GM19372 (cell line): ENCODE measurements around the gene USP9X.
"Not testable (repeated sequence)": the region's sequence is repeated elsewhere in the genome, so short reads cannot be mapped to it uniquely, and the experiment has no call there.

ENCODE experiments used
- ATAC-seq: cut with Tn5 transposase; IDR thresholded peaks from one replicate; pipeline ENCODE4 v1.9.1; 2021; ENCODE audit warnings: mild to moderate bottlenecking, low read depth, moderate library complexity; ENCODE audit not compliant: unreplicated experiment

USP9X gene

GRCh38 chrX:41118156-41118555, 32.9 kb downstream of the USP9X start:
- no peak for ATAC-seq

- no peak for ATAC-seq
Measured at GRCh38 chrX:41119803-41120202, 34.6 kb downstream of the USP9X start.

GRCh38 chrX:41121766-41122165, 36.5 kb downstream of the USP9X start:
- ATAC-seq = no peak

- ATAC-seq = no peak
Measured at GRCh38 chrX:41122664-41123257, 37.5 kb downstream of the USP9X start.

- ATAC-seq = no peak
Measured at GRCh38 chrX:41127477-41128192, 42.4 kb downstream of the USP9X start.

GRCh38 chrX:41128955-41129354, 43.7 kb downstream of the USP9X start:
- ATAC-seq = no peak

- ATAC-seq = no peak
Measured at GRCh38 chrX:41131766-41132165, 46.5 kb downstream of the USP9X start.

- no peak for ATAC-seq
Measured at GRCh38 chrX:41133551-41133950, 48.3 kb downstream of the USP9X start.

- ATAC-seq = no peak
Measured at GRCh38 chrX:41137589-41137988, 52.3 kb downstream of the USP9X start.

- no peak for ATAC-seq
Measured at GRCh38 chrX:41142130-41142910, 57.1 kb downstream of the USP9X start.

GRCh38 chrX:41144873-41145272, 59.6 kb downstream of the USP9X start:
- ATAC-seq = no peak

- ATAC-seq = no peak
Measured at GRCh38 chrX:41145920-41146608, 60.8 kb downstream of the USP9X start.

- ATAC-seq = no peak
Measured at GRCh38 chrX:41148553-41148952, 63.3 kb downstream of the USP9X start.

GRCh38 chrX:41150043-41150442, 64.8 kb downstream of the USP9X start:
- ATAC-seq = no peak

- ATAC-seq = not testable (repeated sequence)
Measured at GRCh38 chrX:41151726-41152125, 66.5 kb downstream of the USP9X start.

GRCh38 chrX:41152221-41152620, 67.0 kb downstream of the USP9X start:
- no peak for ATAC-seq

- ATAC-seq = no peak
Measured at GRCh38 chrX:41153448-41153847, 68.2 kb downstream of the USP9X start.

- ATAC-seq = no peak
Measured at GRCh38 chrX:41153957-41154356, 68.7 kb downstream of the USP9X start.

- ATAC-seq = no peak
Measured at GRCh38 chrX:41164449-41164848, 79.2 kb downstream of the USP9X start.

- no peak for ATAC-seq
Measured at GRCh38 chrX:41167888-41168287, 82.6 kb downstream of the USP9X start.

GRCh38 chrX:41176263-41176662, 91.0 kb downstream of the USP9X start:
- no peak for ATAC-seq
